GM12878 (cell line): Measurements from ENCODE around the gene LHX6. TPM values are rescaled to one million over a fixed set of nuclear protein-coding genes. Genes with fewer than 3 reads are reported as not detected.

Source experiments
- ATAC-seq: fragments of 200-7000 bp; cut with Tn5 transposase; 3 replicates; pipeline ENCODE4 v1.9.1; 2020; ENCODE audit warnings: mild to moderate bottlenecking, moderate library complexity
- BruUV-seq: library from RNA; stranded (reverse); fragments of 400-500 nt; replicated peaks from 2 replicates; lab custom pipeline; 2021; lab: Mats Ljungman, UMichigan
- CTCF ChIA-PET: fragments of 300-600 bp; sonication (Branson Sonifier 250); formaldehyde crosslinking; extraction: SDS; loops from one replicate; lab custom pipeline; 2021; ENCODE audit warnings: inconsistent platforms; lab: Yijun Ruan, JAX
- POLR2A ChIA-PET: fragments of 350-600 bp; formaldehyde crosslinking; extraction: SDS; loops from one replicate; lab custom pipeline; 2021; ENCODE audit warnings: inconsistent platforms; lab: Charles Lee
- RAD21 ChIA-PET: fragments of 300-600 bp; sonication (Branson Sonifier 250); formaldehyde crosslinking; loops from one replicate; lab custom pipeline; 2023; ENCODE audit warnings: antibody characterized with exemption; ENCODE audit not compliant: unreplicated experiment; lab: Charles Lee
- SMC1A ChIA-PET: fragments of 300-600 bp; sonication (Branson Sonifier 250); formaldehyde crosslinking; loops from one replicate; lab custom pipeline; 2023; ENCODE audit not compliant: unreplicated experiment, uncharacterized antibody; lab: Charles Lee
- DNase-seq: peaks from one replicate; pipeline ENCODE4 v3.0.0-alpha.2; 2011; ENCODE audit warnings: low read depth, low spot score
- FAIRE-seq: peaks from 3 replicates; lab custom pipeline; 2011; peaks lifted over from hg19 to GRCh38; lab: Jason Lieb, UNC
- H2AFZ ChIP-seq: 2 replicates; pipeline ENCODE4 v1.6.0; 2011; ENCODE audit warnings: low read depth, low read length, control low read depth; ENCODE audit not compliant: control insufficient read depth
- H3K27ac ChIP-seq: 2 replicates; pipeline ENCODE4 v1.5.1; 2011; ENCODE audit warnings: control low read depth; ENCODE audit not compliant: control insufficient read depth, insufficient read depth
- H3K27me3 ChIP-seq, 2 experiments: replicated peaks in 1 of 2; 2 replicates each; pipeline versions ENCODE4 v1.6.0 to v1.6.1; 2011; ENCODE audit warnings: low read length in 1 of 2; ENCODE audit not compliant: control insufficient read depth in 2 of 2, insufficient read depth in 2 of 2
- H3K36me3 ChIP-seq, 2 experiments: 2 replicates each; pipeline ENCODE4 v1.5.1; 2011; ENCODE audit warnings: low read length in 1 of 2; ENCODE audit not compliant: control insufficient read depth in 2 of 2, insufficient read depth in 2 of 2
- H3K4me1 ChIP-seq: 2 replicates; pipeline ENCODE4 v1.6.1; 2011; ENCODE audit warnings: mild to moderate bottlenecking, low read length, moderate library complexity, mixed read lengths; ENCODE audit not compliant: control insufficient read depth, insufficient read depth
- H3K4me2 ChIP-seq: 2 replicates; pipeline ENCODE4 v1.6.0; 2011; ENCODE audit warnings: control low read depth; ENCODE audit not compliant: control insufficient read depth, insufficient read depth
- H3K4me3 ChIP-seq: fragments of 200-600 bp; sonication (generic); 2 replicates; pipeline ENCODE4 v1.5.1; 2016
- H3K79me2 ChIP-seq: 2 replicates; pipeline ENCODE4 v1.6.0; 2011; ENCODE audit warnings: low read length; ENCODE audit not compliant: control insufficient read depth, insufficient read depth
- H3K9ac ChIP-seq: 2 replicates; pipeline ENCODE4 v1.8.0; 2011; ENCODE audit warnings: low read length, control low read depth, mixed read lengths; ENCODE audit not compliant: control insufficient read depth, insufficient read depth
- H3K9me3 ChIP-seq: replicated peaks from 3 replicates; pipeline ENCODE4 v1.5.1; 2011; ENCODE audit warnings: mild to moderate bottlenecking, low read length; ENCODE audit not compliant: control insufficient read depth, insufficient read depth
- H4K20me1 ChIP-seq: 2 replicates; pipeline ENCODE4 v1.6.0; 2011; ENCODE audit not compliant: control insufficient read depth, insufficient read depth
- ATF2 ChIP-seq: IDR thresholded peaks from 2 replicates; pipeline ENCODE4 v1.6.1; 2012; ENCODE audit warnings: low read length, inconsistent platforms
- ATF7 ChIP-seq: fragments of 450-650 bp; IDR thresholded peaks from 2 replicates; pipeline ENCODE4 v1.6.1; 2016; ENCODE audit warnings: low read depth, mild to moderate bottlenecking
- CBFB ChIP-seq: IDR thresholded peaks from 2 replicates; pipeline ENCODE4 v1.6.1; 2016; ENCODE audit warnings: antibody characterized with exemption, low read depth
- CHD1 ChIP-seq: IDR thresholded peaks from 2 replicates; pipeline ENCODE4 v1.6.1; 2012; ENCODE audit warnings: low read depth, low read length, improper control_type of control experiment
- CHD4 ChIP-seq: fragments of 200-600 bp; sonication (generic); IDR thresholded peaks from 2 replicates; pipeline ENCODE4 v1.6.1; 2016; ENCODE audit warnings: mild to moderate bottlenecking
- NR2C2 ChIP-seq: IDR thresholded peaks from 2 replicates; pipeline ENCODE4 v1.6.1; 2011; ENCODE audit warnings: borderline replicate concordance, low read depth; ENCODE audit not compliant: control insufficient read depth, insufficient read length
- PAX8 ChIP-seq: fragments of 450-650 bp; IDR thresholded peaks from 2 replicates; pipeline ENCODE4 v1.6.1; 2017; ENCODE audit warnings: mild to moderate bottlenecking, moderate library complexity
- ZNF24 ChIP-seq: fragments of 450-650 bp; IDR thresholded peaks from 2 replicates; pipeline ENCODE4 v1.6.1; 2017; ENCODE audit warnings: antibody characterized with exemption, mild to moderate bottlenecking
- whole genome bisulfite sequencing: methylation state at CpG from one replicate; pipeline ENCODE4 v1.1.6; 2016; ENCODE audit warnings: low lambda C conversion rate; ENCODE audit not compliant: insufficient replicate concordance, insufficient coverage; ENCODE audit errors: missing lambda C conversion rate; 5-methylcytosine and 5-hydroxymethylcytosine counted together
- in situ Hi-C: fragments of 300-500 bp; cut with MboI; formaldehyde crosslinking; loops from 9 replicates; pipeline ENCODE4 v1.14.3; 2018; ENCODE audit warnings: mixed read lengths
- intact Hi-C: fragments of 100-400 bp; cut with micrococcal nuclease; formaldehyde crosslinking; loops from one replicate; pipeline ENCODE4 v1.14.2; 2022; ENCODE audit not compliant: unreplicated experiment
- polyA plus RNA-seq, 11 experiments: library from polyadenylated mRNA; depleted of rRNA in 4 of 11; unstranded in 6 of 11; stranded (reverse) in 5 of 11; fragments of >200 nt; fragmentation: Nextera tagmentation in 4 of 11; fragmentation: Illumina TruSeq in 1 of 11; extraction: Ambion mirVana in 4 of 11; extraction: Trizol in 1 of 11; gene quantifications; 1 replicate in 1 of 11; 2 replicates in 10 of 11; pipeline versions ENCODE4 v1.2.1 to v1.2.3, GENCODE V29; 2011 to 2016; ENCODE audit warnings: inconsistent platforms in 2 of 11, missing spikeins in 2 of 11, low read depth in 1 of 11
- total RNA-seq, 4 experiments: library from RNA; depleted of rRNA in 3 of 4; stranded (reverse); fragments of >200 nt in 3 of 4; fragmentation: Illumina TruSeq in 1 of 4; extraction: Trizol in 1 of 4; gene quantifications; 2 replicates each; pipeline versions ENCODE4 v1.2.1 to v1.2.3, GENCODE V29; 2013 to 2021
- TF ChIP-seq, protein P1 (sequence below): IDR thresholded peaks from 2 replicates; pipeline ENCODE4 v1.6.1; 2012; ENCODE audit warnings: low read depth, low read length, improper control_type of control experiment
- TF ChIP-seq, protein P2 (sequence below): fragments of 450-650 bp; IDR thresholded peaks from 2 replicates; pipeline ENCODE4 v1.6.1; 2018; ENCODE audit warnings: mild to moderate bottlenecking, low read depth, moderate library complexity; ENCODE audit not compliant: partially characterized antibody
- TF ChIP-seq, protein P3 (sequence below): fragments of 450-650 bp; formaldehyde crosslinking; IDR thresholded peaks from 2 replicates; pipeline ENCODE4 v1.4.0; 2022; ENCODE audit warnings: mild to moderate bottlenecking, moderate library complexity
- TF ChIP-seq, protein P4 (sequence below): IDR thresholded peaks from 2 replicates; pipeline ENCODE4 v1.6.1; 2011; ENCODE audit warnings: mild to moderate bottlenecking, low read depth, low read length, moderate library complexity; ENCODE audit not compliant: insufficient replicate concordance

Gene LHX6
- total and polyA plus RNA-seq, 10 of the 15 experiments (the other 5 are each of a cell fraction or from before 2014, with no cell fraction given) = not detected

DNA sequence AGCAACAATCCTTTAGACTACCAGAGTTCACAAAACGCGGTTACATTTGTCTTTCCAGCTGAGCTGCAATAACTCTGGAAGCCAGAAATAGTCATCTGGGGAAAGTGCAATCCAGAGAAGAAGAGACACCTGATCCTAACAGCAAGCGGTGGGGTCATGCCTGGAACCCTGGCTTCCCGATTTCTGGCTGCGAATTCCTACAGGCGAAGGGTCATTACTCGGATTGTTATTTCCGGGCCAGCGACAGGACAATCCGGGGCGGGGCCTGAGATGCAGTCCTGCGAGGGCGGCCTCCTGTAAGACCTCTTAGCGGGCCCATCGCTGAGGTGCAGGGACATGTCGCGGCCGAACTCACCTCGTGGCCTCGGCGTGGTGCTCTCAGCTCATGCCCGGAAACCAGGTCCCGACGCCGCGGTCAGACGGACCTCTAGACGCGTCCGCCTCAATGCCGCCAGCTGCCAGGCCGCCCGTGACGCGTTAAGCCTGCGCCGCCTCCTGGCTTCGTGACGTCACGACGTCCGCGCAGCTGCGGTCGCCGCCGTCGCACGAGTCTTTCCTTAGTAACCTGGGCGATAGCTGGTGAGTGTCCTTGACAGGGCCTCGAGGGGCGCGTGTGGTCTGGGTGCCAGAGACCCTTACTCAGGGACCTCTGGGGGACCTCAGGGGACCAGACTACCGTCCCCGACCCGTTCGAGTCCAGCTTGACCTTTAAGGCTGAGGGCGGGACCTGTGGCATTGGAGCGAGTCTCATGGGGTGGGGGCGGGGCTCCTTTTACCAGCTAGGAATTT lies 35.8 kb upstream of the LHX6 start, which contains the start of the genes MRRF and RBM18:
MRRF (plus strand) TSS at position 523 of the 789 bp plus-strand sequence. CDS start 6,010 bp downstream, outside the sequence.
RBM18 (minus strand) TSS at position 481 of the 789 bp plus-strand sequence. CDS start 3,348 bp downstream, outside the sequence.
- peak; percentile 73 for DNase-seq
- H3K9me3 ChIP-seq = no peaks in the 10 kb centered on the region
- intact Hi-C loops = no loop called here
- WGBS = 1% methylated on average over 60 of the region's 60 CpGs
- peak within 1 kb of the TSS; percentile 93 for H3K27ac ChIP-seq
- ChIA-PET POLR2A (interaction anchor here (0.6 to 1.5 kb wide), 9 partner anchors 8 to 695 kb away, joined by 3 to 7 read pairs (median 3); partner anchors contain the start of genes MORN5, NDUFA8 and ZBTB6), CTCF (interaction anchor here (0.9 to 2.4 kb wide), 7 partner anchors 8 to 166 kb away, joined by 3 to 9 read pairs (median 3); partner anchors contain the start of gene NDUFA8), RAD21 (interaction anchor here (1.1 kb wide), 1 partner anchor 199 kb away, joined by 3 read pairs; no protein-coding TSS in a partner anchor), SMC1A (interaction anchor here (0.8 to 1.3 kb wide), 5 partner anchors 18 to 137 kb away, joined by 3 to 5 read pairs (median 4); no protein-coding TSS in a partner anchor)
- H3K4me2 ChIP-seq = peak within 1 kb of the TSS; percentile 91
- H4K20me1 ChIP-seq = no peaks in the 10 kb centered on the region
- peak; percentile 89 for ATAC-seq
- BruUV-seq = TSS peak; percentile 70
- H3K79me2 ChIP-seq = peaks cover 58% of the 10 kb centered on the region
- H2AFZ ChIP-seq = peak within 1 kb of the TSS; percentile 88
- FAIRE-seq = no peak
- H3K36me3 ChIP-seq = peaks cover 0 to 15% of the 10 kb centered on the region in 2 experiments; a peak in 2 of 4 replicates
- no peaks in the 10 kb centered on the region for H3K4me1 ChIP-seq
- H3K9ac ChIP-seq = peak within 1 kb of the TSS; percentile 90
- in situ Hi-C loops = no loop called here
- no peaks in the 10 kb centered on the region for H3K27me3 ChIP-seq
- peak within 1 kb of the TSS; percentile 86 for H3K4me3 ChIP-seq
- TF ChIP-seq, protein P1, sequence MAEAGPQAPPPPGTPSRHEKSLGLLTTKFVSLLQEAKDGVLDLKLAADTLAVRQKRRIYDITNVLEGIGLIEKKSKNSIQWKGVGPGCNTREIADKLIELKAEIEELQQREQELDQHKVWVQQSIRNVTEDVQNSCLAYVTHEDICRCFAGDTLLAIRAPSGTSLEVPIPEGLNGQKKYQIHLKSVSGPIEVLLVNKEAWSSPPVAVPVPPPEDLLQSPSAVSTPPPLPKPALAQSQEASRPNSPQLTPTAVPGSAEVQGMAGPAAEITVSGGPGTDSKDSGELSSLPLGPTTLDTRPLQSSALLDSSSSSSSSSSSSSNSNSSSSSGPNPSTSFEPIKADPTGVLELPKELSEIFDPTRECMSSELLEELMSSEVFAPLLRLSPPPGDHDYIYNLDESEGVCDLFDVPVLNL = no peak
- TF ChIP-seq, protein P2, sequence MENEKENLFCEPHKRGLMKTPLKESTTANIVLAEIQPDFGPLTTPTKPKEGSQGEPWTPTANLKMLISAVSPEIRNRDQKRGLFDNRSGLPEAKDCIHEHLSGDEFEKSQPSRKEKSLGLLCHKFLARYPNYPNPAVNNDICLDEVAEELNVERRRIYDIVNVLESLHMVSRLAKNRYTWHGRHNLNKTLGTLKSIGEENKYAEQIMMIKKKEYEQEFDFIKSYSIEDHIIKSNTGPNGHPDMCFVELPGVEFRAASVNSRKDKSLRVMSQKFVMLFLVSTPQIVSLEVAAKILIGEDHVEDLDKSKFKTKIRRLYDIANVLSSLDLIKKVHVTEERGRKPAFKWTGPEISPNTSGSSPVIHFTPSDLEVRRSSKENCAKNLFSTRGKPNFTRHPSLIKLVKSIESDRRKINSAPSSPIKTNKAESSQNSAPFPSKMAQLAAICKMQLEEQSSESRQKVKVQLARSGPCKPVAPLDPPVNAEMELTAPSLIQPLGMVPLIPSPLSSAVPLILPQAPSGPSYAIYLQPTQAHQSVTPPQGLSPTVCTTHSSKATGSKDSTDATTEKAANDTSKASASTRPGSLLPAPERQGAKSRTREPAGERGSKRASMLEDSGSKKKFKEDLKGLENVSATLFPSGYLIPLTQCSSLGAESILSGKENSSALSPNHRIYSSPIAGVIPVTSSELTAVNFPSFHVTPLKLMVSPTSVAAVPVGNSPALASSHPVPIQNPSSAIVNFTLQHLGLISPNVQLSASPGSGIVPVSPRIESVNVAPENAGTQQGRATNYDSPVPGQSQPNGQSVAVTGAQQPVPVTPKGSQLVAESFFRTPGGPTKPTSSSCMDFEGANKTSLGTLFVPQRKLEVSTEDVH = no peak
- TF ChIP-seq CHD1 (no peak; the same call in 1 of the 2 replicates), ATF2 (no peak), CHD4 (no peak), ZNF24 (no peak), PAX8 (no peak), ATF7 (peak; percentile 54; the same call in 1 of the 2 replicates), CBFB (peak; percentile 87), NR2C2 (no peak)
- TF ChIP-seq, protein P3, sequence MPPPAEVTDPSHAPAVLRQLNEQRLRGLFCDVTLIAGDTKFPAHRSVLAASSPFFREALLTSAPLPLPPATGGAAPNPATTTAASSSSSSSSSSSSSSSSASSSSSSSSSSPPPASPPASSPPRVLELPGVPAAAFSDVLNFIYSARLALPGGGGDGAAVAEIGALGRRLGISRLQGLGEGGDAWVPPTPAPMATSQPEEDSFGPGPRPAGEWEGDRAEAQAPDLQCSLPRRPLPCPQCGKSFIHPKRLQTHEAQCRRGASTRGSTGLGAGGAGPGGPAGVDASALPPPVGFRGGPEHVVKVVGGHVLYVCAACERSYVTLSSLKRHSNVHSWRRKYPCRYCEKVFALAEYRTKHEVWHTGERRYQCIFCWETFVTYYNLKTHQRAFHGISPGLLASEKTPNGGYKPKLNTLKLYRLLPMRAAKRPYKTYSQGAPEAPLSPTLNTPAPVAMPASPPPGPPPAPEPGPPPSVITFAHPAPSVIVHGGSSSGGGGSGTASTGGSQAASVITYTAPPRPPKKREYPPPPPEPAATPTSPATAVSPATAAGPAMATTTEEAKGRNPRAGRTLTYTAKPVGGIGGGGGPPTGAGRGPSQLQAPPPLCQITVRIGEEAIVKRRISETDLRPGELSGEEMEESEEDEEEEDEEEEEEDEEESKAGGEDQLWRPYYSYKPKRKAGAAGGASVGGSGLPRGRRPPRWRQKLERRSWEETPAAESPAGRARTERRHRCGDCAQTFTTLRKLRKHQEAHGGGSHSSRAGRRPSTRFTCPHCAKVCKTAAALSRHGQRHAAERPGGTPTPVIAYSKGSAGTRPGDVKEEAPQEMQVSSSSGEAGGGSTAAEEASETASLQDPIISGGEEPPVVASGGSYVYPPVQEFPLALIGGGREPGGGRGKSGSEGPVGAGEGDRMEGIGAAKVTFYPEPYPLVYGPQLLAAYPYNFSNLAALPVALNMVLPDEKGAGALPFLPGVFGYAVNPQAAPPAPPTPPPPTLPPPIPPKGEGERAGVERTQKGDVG (CRISPR knock-in tag) = no peak
- TF ChIP-seq, protein P4, sequence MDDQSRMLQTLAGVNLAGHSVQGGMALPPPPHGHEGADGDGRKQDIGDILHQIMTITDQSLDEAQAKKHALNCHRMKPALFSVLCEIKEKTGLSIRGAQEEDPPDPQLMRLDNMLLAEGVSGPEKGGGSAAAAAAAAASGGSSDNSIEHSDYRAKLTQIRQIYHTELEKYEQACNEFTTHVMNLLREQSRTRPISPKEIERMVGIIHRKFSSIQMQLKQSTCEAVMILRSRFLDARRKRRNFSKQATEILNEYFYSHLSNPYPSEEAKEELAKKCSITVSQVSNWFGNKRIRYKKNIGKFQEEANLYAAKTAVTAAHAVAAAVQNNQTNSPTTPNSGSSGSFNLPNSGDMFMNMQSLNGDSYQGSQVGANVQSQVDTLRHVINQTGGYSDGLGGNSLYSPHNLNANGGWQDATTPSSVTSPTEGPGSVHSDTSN = peak; percentile 28
